MV-4-11 (cell line): Measurements from ENCODE around the gene SPATA31A3.
"Not testable (repeated sequence)": the region's sequence is repeated elsewhere in the genome, so short reads cannot be mapped to it uniquely, and the experiment has no call there.

Experiments
- DNase-seq: peaks from one replicate; lab custom pipeline; 2025; lab: John Stamatoyannopoulos, UW

The SPATA31A3 gene

DNA sequence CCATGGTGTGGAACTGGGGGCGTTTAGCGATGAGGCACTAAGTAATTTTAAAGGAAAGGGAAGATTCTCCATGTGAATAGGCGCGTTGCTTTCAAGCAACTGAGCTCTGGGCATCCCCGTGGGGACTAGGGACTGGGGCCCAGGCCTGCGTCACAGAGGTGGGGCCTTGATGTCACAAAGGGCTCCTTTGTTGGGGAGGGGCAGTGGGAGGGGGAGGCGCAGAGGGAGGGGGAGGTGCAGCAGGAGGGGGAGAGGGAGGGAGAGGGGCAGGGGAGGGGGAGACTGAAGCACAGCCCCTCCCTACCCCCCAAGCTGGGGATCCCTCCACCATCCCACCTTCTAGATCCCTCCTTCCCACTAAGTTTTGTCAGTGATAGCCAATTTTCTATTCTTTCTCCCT, at the start of gene SPATA31A3:
Gene SPATA31A3 (minus strand): TSS at position 101 of the 400 bp plus-strand sequence. CDS start 29 bp downstream, at position 72.
- not testable (repeated sequence) for DNase-seq

DNA sequence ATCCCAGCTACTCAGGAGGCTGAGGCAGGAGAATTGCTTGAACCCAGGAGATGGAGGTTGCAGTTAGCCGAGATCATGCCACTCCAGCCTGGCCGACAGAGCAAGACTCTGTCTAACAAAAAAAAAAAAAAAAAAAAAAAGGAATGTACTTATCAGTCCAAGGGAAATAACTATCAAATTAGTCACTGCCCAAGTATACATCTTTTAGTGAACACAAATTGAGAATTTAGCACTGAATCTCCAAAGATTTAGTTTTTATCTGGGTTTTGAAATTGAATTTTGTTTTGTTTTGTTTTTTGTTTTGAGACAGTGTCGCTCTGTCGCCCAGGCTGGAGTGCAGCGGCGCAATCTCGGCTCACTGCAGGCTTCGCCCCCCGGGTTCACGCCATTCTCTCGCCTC, 39.8 kb downstream of the SPATA31A3 start:
- not testable (repeated sequence) for DNase-seq

DNA sequence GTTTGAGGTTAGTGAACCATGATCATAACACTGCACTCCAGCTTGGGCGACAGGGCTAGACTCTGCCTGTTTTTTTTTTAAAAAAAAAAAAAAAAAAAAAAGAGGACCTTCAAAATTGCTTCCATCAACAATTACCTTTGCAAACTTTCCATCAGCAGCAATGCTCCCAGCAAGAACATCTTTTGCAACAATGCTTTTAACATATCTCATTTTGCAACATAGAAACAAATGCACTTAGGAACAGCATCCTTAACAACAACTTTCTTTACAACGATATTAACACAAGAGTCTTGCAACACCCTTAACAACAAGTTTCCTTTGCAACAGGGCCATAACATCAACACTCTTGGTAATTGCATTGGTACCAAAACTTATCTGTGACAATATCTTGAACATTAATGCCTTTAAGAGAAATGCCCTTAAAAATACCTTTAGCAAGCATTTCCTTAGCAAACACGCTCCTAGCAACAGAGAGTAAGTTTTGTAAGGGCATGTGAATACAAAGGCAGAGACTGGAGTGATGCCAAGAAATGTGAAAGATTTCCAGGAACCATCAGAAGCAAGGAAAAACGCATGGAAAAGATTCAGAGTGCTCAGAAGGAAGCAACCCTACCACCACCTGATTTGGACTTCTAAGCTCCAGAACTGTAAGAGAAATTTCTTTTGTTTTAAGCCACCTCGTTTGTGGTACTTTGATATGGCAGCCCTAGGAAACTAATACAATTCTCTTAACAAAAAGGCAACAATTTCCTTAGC, 49.8 kb downstream of the SPATA31A3 start:
- not testable (repeated sequence) for DNase-seq

DNA sequence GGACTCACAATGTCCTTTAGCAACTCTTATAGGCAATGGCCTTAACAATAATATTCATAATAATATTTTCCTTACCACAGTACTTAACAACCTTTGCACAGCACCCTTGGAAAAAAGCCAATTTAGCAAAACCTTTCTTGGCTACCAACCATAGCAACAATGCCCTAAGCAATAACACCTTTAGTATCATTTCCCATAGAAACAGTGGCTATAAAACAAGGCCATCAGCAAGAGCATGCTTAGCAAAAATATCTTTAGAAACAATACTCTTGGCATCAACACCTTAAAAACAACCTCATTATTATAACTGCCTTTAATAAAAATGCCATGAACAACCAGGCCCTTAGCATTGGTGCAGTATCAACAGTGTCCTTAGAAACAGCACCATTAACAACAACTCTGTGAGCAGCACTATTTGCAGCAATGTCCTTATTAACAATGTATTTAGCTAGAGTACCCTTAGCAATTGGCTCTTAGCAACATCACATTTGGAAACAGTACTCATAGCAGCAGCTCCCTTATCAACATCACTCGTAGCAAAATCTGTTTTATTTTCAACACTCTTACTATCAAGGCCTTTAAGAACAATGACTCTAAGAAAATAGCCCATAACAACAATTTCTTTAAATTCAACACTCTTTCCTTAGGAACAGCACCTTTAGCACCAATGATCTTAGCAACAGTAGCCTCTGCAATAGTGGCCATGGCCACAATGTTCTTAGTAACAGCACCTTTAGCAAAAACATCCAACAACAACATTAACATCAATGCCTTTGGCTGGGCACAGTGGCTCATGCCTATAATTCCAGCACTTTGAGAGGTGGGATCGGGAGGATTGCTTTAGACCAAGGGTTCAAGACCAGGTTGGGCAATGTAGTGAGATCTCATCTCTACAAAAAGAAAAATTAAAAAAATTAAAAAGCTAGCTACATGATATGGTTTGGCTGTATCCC, 52.2 kb downstream of the SPATA31A3 start:
- DNase-seq, result not testable (repeated sequence)

GRCh38 chr9:66938322-66938721, 54.0 kb downstream of the SPATA31A3 start:
- DNase-seq, result not testable (repeated sequence)

- DNase-seq, result not testable (repeated sequence)
Observed at GRCh38 chr9:66937662-66938061, 54.7 kb downstream of the SPATA31A3 start.
